ENCODE results near the gene COPB1. TPM values are rescaled to one million over a fixed set of nuclear protein-coding genes. Genes with fewer than 3 reads are reported as not detected.

Gene COPB1
- polyA plus RNA-seq, 1 donor (not counting 4 experiments of a cell fraction or from before 2014, with no cell fraction given) = 169 TPM

- DNase-seq (ENCODE audit: low read depth, low spot score) = no peak
- no peak overlapping the region for H2AFZ ChIP-seq (ENCODE audit: control insufficient read depth, low read length)
Measured at GRCh38 chr11:14414470-14415461, 84.8 kb downstream of the COPB1 start.

GRCh38 chr11:14413307-14414069 is 86.1 kb downstream of the COPB1 start:
- Histone ChIP-seq H3K9ac (ENCODE audit: control insufficient read depth, extremely low read depth, insufficient read depth, low read length) (no peak overlapping the region), H3K4me2 (ENCODE audit: control insufficient read depth, extremely low read depth, insufficient read depth, low read depth, low read length) (no peak overlapping the region)
- FAIRE-seq = no peak

More at GRCh38 chr11:14414470-14415461, 84.8 kb downstream of the COPB1 start:
- Histone ChIP-seq H3K27me3 (ENCODE audit: control insufficient read depth, extremely low read depth, insufficient read depth, low read length) (no peaks in the 10 kb centered on the region), H3K9me1 (ENCODE audit: control insufficient read depth, extremely low read depth, insufficient read depth, low read length) (peaks cover 2% of the 10 kb centered on the region), H3K9ac (ENCODE audit: control insufficient read depth, extremely low read depth, insufficient read depth, low read length) (no peak overlapping the region), H3K4me1 (ENCODE audit: control insufficient read depth, extremely low read depth, insufficient read depth, low read length) (peaks cover 49% of the 10 kb centered on the region), H3K79me2 (ENCODE audit: control insufficient read depth, insufficient read depth, low read length) (no peaks in the 10 kb centered on the region), H3K4me3 (ENCODE audit: control insufficient read depth in 2 of 3, extremely low read depth in 1 of 3, insufficient read depth in 2 of 3, low read depth in 1 of 3, low read length in 3 of 3) (no peak overlapping the region), H4K20me1 (ENCODE audit: control insufficient read depth, extremely low read depth, insufficient read depth, low read length) (no peaks in the 10 kb centered on the region), H3K4me2 (ENCODE audit: control insufficient read depth, extremely low read depth, insufficient read depth, low read depth, low read length) (no peak overlapping the region), H3K27ac (ENCODE audit: control insufficient read depth, insufficient read depth, low read length) (no peak overlapping the region), H3K36me3 (ENCODE audit: control insufficient read depth in 2 of 2, extremely low read depth in 1 of 2, insufficient read depth in 2 of 2, low read length in 2 of 2) (no peaks in the 10 kb centered on the region), H3K9me3 (ENCODE audit: control insufficient read depth, low read depth, low read length) (no peaks in the 10 kb centered on the region)
- dilution Hi-C loops (cut with MboI; ENCODE audit: extremely low pct_ligation_motif_present, low sequenced_read_pairs) = no loop called here
- FAIRE-seq = peak; percentile 61
- TF ChIP-seq CTCF (optimal IDR thresholded peaks at IDR 0.05 in 1 of 3, IDR thresholded peaks at IDR 0.05 in 1 of 3, conservative IDR thresholded peaks at IDR 0.05 in 1 of 3; ENCODE audit: extremely low read depth in 1 of 3, insufficient read depth in 2 of 3, low read length in 3 of 3) (peak in 2 of 3 experiments; percentile 24 to 42), EZH2 (IDR thresholded peaks at IDR 0.05; ENCODE audit: low read length) (no peak)

More at GRCh38 chr11:14413307-14414069, 86.1 kb downstream of the COPB1 start:
- H3K27ac ChIP-seq (ENCODE audit: control insufficient read depth, insufficient read depth, low read length) = no peak overlapping the region
- no peak overlapping the region for H2AFZ ChIP-seq (ENCODE audit: control insufficient read depth, low read length)
- TF ChIP-seq CTCF (optimal IDR thresholded peaks at IDR 0.05 in 1 of 3, IDR thresholded peaks at IDR 0.05 in 1 of 3, conservative IDR thresholded peaks at IDR 0.05 in 1 of 3; ENCODE audit: extremely low read depth in 1 of 3, insufficient read depth in 2 of 3, low read length in 3 of 3) = peak; percentile 11 to 37 (median 16)
- TF ChIP-seq EZH2 (IDR thresholded peaks at IDR 0.05; ENCODE audit: low read length) = no peak
- no peaks in the 10 kb centered on the region for H3K79me2 ChIP-seq (ENCODE audit: control insufficient read depth, insufficient read depth, low read length)
- no peak overlapping the region for H3K4me3 ChIP-seq (ENCODE audit: control insufficient read depth in 2 of 3, extremely low read depth in 1 of 3, insufficient read depth in 2 of 3, low read depth in 1 of 3, low read length in 3 of 3)
- H3K27me3 ChIP-seq (ENCODE audit: control insufficient read depth, extremely low read depth, insufficient read depth, low read length) = no peaks in the 10 kb centered on the region
- no peaks in the 10 kb centered on the region for H3K36me3 ChIP-seq (ENCODE audit: control insufficient read depth in 2 of 2, extremely low read depth in 1 of 2, insufficient read depth in 2 of 2, low read length in 2 of 2)
- peaks cover 57% of the 10 kb centered on the region for H3K4me1 ChIP-seq (ENCODE audit: control insufficient read depth, extremely low read depth, insufficient read depth, low read length)
- no peaks in the 10 kb centered on the region for H3K9me3 ChIP-seq (ENCODE audit: control insufficient read depth, low read depth, low read length)
- DNase-seq (ENCODE audit: low read depth, low spot score) = no peak
- H4K20me1 ChIP-seq (ENCODE audit: control insufficient read depth, extremely low read depth, insufficient read depth, low read length) = no peaks in the 10 kb centered on the region
- H3K9me1 ChIP-seq (ENCODE audit: control insufficient read depth, extremely low read depth, insufficient read depth, low read length) = peaks cover 2% of the 10 kb centered on the region
- dilution Hi-C loops (cut with MboI; ENCODE audit: extremely low pct_ligation_motif_present, low sequenced_read_pairs) = no loop called here

Data from keratinocyte (primary cell).